ENCODE results near the gene GDF3.

- TF ChIP-seq CTCF (conservative IDR thresholded peaks at IDR 0.05; ENCODE audit: low read depth in 2 of 2) = no peak
- TF ChIP-seq POLR2AphosphoS5 (IDR thresholded peaks at IDR 0.05; ENCODE audit: low read depth) = no peak
- no peak for TF ChIP-seq EZH2 (IDR thresholded peaks at IDR 0.05; ENCODE audit: low read depth, unreplicated experiment)
- no peak for TF ChIP-seq EZH2phosphoT487 (IDR thresholded peaks at IDR 0.05; ENCODE audit: unreplicated experiment)
Measured at GRCh38 chr12:7661741-7662140, 33.8 kb downstream of the GDF3 start.
